Activated CD8-positive, alpha-beta memory T cell treated with anti-CD3 and anti-CD28 coated beads, Interleukin-2, amount 50 U/mL, for 4 hours (primary cell): ENCODE results near the gene MAP3K20.
"Not testable (repeated sequence)": the region's sequence is repeated elsewhere in the genome, so short reads cannot be mapped to it uniquely, and the experiment has no call there.

Source experiments
- DNase-seq: peaks from one replicate; pipeline ENCODE4 v3.0.0-alpha.2; 2020

MAP3K20 gene

DNA sequence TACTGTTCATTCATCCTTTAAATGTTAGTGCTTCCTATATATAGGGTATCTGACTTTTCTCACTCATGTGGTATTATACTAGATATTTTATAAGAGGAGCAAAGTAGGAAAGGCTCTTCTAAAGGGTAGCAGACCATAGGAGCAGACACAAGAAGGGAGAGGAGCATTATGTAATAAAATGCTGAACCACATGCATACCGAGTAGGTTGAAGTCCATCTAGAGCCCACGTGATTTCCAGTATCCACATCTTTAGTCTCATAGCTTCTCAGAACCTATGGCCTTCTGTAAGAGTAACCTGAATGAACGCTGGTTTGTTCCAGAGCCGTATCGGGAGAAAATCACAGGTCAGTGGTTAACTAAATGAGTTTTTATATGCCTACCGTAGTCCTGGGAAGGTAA lies 85.9 kb downstream of the MAP3K20 start:
- no peak for DNase-seq

DNA sequence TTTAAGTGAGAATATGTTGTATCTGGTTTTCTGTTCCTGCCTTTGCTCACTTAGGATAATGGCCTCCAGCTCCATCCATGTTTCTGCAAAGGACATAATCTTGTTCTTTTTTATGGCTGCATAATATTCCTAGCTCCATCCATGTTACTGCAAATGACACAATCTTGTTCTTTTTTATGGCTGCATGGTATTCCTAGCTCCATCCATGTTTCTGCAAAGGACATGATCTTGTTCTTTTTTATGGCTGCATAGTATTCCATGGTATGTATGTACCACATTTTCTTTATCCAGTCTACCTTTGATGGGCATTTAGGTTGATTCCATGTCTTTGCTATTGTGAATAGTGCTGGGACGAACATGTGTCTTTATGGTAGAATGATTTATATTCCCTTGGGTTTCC lies 87.7 kb downstream of the MAP3K20 start:
- DNase-seq = not testable (repeated sequence)

DNA sequence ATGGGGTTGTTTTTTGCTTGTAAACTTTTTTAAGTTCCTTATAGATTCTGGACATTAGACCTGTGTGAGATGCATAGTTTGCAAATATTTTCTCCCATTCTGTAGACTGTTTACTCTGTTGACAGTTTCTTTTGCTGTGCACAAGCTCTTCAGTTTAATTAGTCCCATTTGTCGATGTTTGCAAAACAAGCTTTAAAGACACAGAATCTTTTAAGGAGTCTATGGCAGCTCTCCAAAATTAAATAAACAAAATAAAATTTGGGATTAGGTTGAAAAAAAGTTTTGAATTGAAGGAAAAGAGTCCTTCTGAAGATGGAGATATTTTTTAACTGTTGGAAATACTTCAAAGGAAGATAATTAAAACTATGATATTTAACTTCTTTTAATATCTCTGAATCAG lies 88.8 kb downstream of the MAP3K20 start:
- no peak for DNase-seq

DNA sequence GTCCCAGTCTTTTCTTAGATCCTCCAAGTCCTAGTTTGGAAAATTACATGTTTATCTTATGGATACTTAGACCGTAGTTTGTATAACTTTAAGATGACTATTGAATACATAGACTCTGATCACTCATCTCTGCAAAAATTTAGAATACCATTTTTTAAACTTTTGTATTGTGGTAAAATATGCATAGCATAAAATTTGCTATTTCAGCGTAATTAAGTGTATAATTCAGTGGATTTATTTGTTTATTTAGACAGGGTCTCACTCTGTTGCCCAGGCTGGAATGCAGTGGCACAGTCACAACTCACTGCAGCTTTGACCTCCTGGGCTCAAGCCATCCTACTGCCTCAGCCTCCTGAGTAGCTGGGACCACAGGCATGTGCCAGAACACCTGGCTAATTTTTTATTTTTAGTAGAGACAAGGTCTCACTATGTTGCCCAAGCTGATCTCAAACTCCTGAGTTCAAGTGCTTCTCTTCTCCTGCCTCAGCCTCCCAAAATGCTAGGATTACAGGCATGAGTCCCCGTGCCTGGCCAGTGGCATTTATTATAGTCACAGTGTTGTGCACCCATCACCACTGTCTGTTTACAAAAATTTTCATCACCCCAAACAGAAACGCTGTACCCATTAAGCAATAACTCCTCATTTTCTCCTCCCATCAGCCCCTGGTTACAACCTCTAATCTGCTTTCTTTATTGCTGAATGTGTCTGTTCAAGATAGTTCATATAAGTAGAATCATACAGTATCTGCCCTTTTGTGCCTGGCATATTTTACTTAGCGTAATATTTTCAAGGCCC lies 90.0 kb downstream of the MAP3K20 start:
- DNase-seq = no peak

DNA sequence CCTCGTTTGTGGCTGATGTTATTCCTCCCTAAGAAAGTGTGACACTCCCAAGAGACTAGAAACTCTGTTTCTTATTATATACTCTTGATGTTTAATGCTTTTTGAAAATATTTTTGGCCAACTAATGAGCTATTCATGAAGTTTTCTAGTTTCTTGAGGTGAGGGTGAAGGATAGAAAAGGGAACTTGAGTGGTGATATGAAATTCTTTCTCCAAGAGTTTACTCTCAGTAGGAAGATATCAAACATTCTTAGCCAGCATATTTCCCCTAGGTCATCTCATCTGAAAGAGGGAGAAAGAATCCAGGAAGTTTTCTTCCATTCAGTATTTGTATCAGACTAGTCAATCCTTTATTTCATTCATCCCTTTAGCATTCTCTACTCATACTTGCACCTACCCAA lies 95.7 kb downstream of the MAP3K20 start:
- DNase-seq = no peak

DNA sequence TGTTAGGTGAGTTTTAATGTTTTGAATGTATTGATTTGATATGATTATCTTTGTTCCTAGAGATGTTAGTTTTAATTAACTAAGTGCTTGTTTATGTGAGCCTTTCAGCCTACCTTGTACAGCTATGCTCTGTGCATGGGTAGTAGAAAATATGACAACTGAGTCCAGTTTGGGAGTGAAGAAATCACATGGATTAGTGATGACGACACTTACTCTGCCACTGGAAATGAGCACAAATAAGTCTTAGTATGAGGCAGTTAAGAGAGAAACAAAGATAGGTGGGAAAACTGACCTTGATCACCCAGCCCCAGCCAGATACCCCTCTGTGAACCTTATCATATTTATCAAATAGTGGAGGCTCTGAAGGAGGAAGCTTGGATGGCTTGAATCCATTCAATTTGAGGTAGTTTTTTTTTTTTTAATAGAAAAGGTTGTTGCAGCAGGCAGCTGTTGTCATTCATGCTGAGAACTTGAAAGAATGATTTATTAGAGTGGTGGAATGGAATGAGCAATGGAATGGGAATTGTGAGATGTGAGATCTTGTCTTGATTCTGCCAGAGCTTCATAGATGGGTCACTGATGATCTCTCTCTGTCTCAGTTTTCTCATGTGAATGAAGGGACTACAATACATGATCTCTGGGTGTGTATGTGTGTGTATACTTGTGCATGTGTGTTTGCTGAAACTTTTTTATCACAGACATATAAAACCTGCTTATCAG lies 96.4 kb downstream of the MAP3K20 start:
- DNase-seq = no peak

DNA sequence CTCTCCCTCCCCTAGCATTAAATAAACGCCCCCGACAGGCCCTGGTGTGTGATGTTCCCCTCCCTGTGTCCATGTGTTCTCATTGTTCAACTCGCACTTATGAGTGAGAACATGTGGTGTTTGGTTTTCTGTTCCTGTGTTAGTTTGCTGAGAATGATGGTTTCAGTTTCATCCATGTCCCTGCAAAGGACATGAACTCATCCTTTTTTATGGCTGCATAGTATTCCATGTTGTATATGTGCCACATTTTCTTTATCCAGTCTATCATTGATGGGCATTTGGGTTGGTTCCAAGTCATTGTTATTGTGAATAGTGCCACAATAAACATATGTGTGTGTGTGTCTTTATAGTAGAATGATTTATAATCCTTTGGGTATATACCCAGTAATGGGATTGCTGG lies 98.7 kb downstream of the MAP3K20 start:
- not testable (repeated sequence) for DNase-seq

DNA sequence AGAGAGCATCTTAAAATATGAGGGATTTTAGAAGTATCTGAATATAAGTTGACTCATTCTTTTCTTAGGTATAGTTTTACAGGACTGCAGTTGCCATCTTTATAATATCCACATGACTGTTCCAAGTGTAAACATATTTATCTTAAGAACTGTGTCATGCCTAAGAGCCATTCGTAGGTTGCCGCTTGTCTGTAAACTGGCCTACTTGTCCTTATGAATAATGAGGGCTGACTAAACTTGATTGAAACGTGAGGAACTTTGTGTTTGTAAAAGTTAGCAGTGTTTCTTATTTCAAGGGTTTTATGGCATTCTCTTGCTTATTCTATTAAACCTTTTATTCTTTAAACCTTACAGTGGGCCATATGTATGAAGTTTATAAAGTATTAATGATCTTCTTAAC lies 99.6 kb downstream of the MAP3K20 start:
- DNase-seq = no peak

DNA sequence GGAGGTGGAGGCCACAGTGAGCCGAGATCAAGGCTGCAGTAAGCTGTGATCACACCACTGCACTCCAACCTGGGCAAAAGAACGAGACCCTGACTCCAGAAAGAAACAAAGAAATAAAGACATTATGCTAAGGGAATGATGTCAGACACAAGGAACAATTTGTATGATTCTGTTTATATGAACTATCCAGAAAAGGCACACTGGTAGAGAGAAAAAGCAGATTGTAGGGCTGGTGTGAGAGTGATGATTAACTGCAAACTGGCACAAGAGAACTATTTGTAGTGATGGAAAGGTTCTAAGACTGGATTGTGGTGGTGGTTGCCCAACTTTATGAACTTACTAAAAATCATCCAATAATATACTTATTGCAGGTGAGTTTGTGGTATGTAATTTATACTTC lies 106.3 kb downstream of the MAP3K20 start:
- DNase-seq = no peak

DNA sequence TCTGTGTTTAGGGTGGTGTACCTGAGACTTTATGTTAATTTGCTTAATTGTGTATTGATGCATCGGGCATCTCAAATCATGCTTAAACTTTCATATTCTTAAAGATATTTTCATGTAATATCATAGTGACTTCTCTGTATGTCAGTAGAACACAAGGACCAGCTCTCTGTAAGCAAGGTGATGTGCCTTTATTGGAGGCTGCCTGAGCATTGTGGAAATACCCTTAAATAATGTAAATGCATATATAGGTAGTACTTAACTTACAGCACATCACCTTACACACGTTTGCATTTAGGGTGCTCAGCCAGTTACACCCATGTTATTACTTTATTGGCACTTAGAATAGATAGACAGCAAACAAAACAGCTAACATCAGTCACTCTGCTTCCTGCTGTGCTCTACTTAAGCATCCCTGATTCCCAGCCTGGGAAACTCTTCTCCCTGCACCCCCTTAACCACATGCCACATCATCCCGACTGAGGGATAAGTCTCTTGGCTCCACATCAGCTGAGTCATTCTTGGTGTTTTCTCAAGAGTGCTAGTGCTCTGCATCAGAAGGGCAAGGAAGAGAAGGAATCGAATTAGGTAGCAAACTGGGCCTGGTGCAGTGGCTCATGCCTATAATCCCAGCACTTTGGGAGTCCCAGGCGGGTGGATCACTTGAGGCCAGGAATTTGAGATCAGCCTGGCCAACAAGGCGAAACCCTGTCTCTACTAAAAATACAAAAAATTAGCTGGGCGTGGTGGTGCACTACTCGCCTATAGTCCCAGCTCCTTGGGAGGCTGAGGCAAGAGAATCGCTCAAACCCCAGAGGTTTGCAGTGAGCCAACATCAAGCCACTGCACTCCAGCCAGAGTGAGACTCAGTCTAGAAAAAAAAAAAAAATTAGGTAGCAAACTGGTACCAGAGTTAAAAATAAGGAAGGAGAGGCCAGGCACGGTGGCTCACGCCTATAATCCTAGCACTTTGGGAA lies 108.7 kb downstream of the MAP3K20 start:
- DNase-seq = no peak

DNA sequence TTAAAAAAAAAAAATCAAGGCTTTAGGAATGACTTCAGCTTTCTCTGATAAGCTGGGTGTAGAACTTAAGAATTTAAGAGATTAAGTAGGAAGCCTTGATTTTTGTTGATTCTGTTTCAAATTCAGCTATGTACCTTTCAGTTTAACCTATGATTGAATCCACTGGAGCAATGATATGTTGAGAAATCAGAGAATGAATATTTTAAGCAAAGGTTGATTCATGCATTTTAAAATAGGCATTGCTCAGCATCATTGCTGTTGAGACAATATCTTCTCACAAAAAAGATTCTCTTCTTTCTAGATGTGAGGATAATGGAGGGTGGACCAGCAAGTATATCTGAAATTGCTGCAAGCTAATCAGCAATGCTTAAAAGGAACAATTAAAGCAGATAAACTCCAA lies 109.8 kb downstream of the MAP3K20 start:
- DNase-seq = no peak

DNA sequence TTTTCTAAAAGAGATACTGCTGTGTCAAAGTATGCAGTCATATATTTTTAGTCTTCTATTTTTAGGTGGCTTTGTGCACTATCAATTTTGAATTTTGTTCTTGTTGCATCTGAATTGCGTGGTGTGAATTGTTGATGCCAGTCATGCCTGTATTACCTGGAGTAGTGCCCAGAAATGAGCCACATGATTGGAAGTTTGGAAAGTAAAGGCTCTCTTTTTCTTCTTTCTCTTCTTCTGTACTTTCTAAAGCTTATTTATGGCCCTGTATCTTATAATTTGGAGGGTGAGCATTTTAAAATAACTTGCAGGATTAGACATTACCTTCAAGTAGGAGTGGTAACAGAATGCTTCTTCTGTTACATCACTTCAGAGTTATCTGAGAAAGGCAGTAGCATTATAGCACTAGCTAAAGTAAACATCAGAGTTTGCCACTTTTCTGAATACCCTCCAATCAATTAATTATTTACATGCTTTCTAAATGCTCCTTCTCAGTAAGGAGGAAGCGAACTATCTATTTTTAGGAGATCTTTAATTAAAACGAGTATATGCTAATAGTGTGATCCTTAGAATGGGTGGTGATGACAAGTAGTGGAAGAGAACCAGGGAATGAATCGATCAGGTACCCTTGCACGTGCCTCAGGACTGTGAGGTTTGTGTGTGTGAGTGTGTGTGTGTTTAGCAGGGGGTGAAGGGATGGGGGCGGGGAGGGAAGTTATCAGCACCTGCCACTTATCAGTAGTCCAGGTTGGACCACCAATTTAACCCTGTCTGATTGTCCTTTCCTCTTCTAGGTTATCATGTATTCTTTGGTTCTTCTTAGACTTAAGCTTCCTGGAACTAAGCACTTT lies 112.5 kb downstream of the MAP3K20 start:
- no peak for DNase-seq

DNA sequence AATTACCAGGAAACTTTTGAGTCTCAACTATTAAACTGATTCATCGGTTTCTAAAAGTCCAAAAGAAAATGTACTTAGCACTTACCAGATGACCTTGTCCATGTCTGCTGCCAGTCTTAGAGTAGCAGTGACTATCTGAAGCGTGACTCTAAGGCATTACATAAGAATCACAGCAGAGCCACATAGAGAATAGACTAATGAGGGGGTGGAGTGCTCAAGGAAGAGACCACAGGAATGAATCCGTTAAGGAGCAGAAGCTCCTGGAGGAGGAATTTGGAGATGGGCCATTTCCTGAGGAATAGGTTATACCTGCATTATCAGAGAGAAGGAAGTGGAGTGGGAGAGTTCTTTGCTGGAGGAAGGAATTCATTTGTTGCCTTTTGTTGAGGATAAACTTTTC lies 116.0 kb downstream of the MAP3K20 start:
- DNase-seq = no peak

DNA sequence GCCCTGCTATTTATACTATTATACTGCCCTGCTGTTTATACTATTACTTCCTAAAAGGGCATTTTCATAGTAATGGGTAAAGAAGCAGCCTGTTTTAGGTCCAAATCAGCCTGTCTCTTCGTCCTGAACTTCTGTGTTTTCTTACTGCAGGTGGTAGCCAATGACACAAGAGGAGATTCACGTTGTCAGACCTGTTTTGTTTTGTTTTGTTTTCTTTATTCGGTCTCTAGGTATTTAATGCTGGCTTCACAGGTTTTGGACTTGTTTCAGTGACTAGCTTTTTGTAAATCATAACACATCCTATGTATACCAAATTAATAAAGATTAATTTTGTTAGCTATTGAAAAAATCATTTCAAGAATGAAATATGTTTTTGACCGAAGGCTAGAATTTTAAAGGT lies 116.4 kb downstream of the MAP3K20 start:
- no peak for DNase-seq

DNA sequence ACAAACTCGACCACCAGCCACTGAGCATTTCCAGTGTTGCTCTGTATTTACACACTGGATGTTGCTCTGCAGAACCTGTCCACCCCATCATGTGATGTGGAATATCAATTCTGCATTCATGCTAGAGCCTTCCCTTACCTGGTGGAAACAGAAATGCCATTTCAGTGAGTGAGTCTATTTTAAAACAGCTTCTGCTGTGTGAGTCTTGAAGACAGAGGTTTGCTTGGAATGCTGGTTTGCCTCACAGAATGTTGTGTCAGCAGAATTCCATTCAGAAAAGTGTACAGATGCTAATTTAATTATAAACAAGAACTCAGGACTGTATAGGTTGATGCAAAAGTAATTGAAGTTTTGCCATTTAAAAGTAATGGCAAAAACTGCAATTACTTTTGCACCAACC lies 118.3 kb downstream of the MAP3K20 start:
- DNase-seq = no peak

DNA sequence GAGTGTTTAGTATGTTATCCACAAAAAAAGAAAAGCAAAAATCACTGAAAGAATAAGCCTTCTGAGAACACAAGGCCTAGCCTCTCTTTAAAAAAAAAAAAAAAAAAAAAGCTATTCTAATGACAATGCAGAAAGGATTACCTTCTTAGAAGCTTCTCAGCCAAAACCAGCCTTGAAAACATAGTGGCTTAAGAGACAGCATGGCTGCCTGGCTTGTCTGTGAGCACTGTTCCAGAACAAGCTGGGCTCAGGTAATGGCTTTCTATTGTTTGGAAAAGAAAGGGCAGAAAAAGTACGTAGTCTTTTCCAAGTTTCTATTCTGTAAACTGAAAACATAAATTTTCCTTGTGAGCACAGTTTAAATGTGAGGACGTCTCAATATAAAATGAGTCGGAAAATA lies 119.5 kb downstream of the MAP3K20 start:
- no peak for DNase-seq

DNA sequence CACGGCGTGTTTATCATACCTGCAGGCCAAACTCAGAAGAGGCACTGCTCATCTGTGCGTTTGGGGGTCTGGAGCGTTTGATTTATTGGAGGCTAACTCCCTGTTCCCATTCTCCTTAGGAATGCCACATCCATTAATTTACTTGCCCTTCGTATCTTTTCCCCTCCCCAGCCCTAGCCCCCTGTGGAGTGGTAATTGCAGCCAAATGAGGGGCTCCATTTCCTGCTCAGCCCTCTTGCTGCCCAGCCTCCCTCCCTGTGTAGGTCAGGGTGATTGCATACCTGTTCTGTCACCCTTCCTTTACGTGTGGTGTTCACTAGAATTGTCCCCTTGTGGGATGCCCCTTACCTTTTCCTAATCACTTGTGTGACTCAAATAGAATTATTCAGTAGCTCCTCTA lies 120.4 kb downstream of the MAP3K20 start:
- DNase-seq = no peak

DNA sequence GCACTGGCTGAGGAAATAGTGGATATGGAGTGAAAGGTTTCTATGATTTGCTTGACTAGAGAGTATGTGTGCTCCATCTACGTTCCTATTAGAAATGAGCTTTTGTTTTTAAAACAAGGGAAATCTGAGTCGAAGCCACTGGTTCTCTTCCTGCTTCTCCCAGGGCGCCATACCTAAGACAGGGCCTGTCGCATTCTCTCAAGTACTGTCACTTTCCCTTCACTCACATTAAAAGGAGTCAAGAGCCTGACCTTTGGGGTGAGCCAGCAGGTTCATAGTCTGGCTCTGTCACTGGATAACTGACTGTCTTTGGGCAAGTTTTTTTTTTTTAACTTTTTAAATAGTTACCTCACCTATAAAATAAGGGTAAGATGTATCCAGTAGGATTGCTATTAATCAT lies 121.0 kb downstream of the MAP3K20 start:
- no peak for DNase-seq

DNA sequence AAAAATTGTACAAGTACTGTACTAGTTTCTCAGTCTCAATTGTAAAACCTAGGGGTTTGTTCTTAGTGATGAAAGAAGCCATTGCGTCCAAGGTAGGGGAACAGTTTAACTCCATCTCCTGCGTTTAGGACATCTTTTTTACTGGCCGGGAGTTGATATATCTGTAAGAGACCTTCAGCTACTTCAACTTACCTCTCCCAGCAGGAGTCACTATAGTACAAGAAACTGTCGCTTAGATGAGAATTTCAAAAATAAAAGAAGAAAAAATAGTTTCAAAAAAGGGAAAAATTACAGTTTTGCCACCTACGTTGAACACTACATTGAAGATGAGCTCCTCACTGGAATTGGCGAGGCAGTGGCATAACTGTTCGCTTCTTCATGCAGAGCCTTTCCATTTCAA lies 122.7 kb downstream of the MAP3K20 start:
- no peak for DNase-seq

DNA sequence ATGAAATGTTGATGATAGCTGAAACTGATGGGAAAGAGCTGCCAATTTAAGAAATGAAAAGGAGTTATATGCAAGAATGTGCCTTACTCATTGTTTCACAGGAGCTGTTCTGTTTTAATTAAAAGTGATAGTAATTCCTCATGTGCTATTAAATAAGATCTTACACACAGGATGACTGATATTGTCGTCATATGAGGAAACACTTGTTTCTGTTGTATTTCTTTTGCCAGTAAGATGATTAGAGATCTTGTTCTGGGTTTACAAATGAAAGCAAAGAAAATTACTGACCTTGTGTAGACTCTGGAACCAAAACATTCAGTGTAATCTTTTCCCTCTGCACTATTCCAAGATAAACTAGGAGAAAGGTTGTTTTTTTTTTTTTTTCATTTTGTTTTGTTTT lies 123.6 kb downstream of the MAP3K20 start:
- DNase-seq = no peak

DNA sequence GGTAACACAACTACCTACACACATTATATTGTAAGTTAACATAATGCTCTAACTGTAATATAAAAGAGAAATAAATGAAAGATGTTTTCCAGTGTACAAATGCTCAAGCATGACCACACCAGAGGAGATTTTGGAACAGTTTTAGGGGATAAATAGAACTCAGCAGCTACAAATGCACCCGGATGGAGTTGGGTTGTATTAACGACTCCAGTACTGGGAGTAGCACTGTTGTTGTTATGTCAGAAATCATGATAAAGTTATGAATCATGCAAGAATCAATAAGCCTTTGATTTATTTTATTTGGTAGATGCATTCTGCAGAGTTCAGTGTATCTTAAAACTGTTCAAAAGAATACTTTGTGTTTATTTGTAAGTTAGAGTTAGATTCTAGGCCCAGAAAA lies 126.9 kb downstream of the MAP3K20 start:
- no peak for DNase-seq

DNA sequence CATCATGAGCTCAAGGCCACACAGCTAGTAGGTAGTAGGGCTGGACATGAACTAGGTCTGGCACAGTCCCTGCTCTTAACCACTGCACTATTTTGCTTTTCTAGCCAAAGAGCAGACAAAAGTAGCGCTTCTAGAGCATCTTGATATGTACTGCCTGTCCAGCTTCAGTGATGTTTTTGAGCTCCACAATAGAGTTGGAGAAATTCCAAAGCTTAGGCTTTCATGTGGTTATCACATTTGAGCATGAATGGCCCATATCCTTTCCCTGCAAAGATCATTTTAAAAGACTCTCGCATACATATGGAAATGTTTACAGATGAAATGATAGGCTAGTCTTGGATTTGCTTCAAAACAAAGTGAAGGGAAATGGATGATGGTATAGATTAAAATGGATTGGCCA lies 128.7 kb downstream of the MAP3K20 start:
- no peak for DNase-seq

DNA sequence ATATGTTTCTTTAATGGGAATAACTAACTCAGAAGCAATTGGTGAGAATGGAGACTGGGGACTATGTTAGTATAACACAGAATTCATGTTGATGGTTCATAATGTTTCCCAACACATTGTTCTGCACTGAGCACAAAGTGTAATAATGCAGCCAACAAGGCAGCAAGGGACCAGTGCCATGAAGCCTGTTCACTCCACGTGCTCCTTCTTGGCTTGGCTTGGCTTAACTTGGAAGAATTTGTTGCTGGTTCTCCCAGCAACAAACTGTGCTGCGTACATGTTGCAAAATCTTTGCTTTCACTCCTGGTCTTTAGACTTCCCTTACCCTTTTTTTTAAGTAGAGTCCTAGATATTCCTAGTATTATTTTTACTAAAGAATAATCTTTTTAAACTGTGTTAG lies 129.7 kb downstream of the MAP3K20 start:
- no peak for DNase-seq
